T1000 (cell line): Measurements from ENCODE around the gene NDUFS7.
"Not testable (repeated sequence)": the region's sequence is repeated elsewhere in the genome, so short reads cannot be mapped to it uniquely, and the experiment has no call there.

Experiments
- DNase-seq: peaks from one replicate; lab custom pipeline; 2025; ENCODE audit warnings: mixed read lengths; lab: John Stamatoyannopoulos, UW

NDUFS7 gene

DNA sequence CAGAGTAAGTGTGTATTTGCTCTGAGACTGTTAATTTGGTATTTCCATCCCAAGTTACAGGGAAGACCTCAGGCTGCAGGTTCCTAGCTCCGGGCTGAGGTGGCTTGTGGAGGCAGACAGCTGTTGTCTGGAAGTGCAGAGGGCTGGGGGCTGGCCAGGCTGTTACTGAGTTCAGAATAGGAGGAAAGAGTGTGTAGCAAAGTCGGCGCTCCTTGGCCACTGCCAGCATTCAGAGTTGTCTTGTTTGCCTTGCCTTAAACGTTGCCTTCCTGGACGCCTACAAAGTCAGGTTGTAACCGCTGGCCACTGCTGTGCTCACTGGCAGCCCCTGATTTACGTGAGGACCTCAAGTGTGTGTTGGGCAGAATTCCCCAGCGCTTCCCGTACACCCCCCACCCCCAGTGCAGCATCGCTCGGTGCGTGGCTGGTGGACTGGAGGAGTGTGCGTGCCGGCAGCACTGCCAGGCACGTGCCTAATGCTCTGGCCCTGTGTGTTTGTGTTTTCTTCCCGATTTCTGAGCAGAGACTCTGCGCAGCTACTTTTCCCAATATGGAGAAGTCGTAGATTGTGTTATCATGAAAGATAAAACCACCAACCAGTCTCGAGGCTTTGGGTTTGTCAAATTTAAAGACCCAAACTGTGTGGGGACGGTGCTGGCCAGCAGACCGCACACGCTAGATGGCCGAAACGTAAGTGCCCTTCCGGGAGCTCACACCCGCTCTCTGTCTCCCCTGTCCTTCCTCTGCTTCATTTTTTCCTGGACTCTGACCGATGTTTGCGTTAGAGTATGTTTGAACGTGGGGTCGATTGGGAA is 34.2 kb downstream of the NDUFS7 start:
- no peak for DNase-seq

DNA sequence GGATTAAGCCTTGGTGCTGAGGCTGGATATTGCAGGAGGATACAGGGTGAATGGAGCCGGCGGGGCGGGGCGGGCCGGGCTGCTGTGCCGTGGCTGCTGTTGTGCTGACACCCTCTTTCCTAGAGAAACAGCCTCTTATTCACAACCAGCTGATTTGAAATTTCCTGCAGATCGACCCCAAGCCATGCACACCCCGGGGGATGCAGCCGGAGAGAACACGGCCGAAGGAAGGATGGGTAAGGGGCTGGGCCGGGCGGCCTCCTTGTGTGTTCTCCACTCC is 34.7 kb downstream of the NDUFS7 start:
- no peak for DNase-seq

DNA sequence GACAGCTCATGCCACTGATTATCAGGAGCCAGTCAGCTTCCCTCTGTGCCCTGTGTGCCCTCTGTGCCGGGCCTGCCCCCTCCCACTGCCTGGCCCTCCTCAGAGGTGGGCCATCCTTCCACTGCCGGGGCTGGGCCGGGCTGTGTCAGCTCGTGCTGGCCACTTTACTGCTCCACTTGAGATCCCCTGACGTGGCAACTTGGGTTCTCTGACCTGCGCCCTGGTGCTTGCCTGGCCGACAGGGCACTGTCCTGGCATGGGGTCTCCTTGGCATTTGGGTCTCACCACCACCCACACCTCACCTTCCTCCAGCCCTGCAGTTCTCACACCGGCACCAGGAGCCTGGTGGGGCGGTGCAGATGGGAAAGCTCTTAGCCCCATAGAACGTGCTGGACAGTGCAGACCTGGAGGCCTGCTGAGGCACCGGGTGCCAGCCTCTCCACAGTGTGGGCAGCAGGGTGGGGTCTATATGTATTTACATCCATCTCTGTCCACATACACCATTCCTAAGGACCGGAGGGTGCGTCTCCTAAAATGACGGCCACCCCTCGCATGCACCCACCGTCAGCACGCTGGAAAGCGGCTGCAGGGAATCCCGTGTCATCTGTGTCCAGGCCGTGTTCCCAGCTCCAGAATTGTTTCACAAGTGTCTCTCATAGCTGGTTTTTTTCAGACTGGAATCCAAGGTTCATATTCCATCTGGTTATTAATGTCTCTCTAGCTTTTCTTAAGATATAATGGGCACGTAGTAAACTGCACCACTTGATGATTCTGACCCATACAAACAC is 35.4 kb downstream of the NDUFS7 start:
- no peak for DNase-seq

DNA sequence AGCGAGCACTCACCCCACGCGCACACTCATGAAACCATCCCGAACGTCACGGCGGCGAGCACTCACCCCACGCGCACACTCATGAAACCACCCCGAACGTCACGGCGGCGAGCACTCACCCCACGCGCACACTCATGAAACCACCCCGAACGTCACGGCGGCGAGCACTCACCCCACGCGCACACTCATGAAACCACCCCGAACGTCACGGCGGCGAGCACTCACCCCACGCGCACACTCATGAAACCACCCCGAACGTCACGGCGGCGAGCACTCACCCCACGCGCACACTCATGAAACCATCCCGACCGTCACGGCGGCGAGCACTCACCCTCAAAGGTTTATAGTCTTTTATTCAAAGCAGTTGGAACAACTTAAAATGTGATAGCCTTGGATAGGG is 36.4 kb downstream of the NDUFS7 start:
- not testable (repeated sequence) for DNase-seq

DNA sequence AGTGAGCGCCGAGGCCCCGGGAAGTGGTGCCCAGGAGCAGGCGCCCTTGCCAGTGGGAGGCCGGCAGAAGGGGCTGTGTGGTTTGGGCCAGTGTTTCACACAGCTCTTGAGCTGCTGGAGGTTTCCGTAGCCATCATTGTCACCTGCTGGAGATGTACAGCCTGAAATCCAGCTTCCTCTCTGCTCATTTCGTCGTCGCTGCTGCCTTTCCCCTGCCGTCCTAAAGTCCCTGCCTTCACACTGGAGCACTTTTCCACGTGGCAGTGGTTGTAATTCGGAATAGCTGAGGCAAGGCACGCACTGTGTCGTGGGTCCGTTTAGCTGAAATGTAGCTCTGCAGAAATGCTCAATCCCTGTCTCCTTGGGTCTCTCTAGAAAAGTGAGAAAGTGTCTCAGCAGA is 36.9 kb downstream of the NDUFS7 start:
- no peak for DNase-seq

DNA sequence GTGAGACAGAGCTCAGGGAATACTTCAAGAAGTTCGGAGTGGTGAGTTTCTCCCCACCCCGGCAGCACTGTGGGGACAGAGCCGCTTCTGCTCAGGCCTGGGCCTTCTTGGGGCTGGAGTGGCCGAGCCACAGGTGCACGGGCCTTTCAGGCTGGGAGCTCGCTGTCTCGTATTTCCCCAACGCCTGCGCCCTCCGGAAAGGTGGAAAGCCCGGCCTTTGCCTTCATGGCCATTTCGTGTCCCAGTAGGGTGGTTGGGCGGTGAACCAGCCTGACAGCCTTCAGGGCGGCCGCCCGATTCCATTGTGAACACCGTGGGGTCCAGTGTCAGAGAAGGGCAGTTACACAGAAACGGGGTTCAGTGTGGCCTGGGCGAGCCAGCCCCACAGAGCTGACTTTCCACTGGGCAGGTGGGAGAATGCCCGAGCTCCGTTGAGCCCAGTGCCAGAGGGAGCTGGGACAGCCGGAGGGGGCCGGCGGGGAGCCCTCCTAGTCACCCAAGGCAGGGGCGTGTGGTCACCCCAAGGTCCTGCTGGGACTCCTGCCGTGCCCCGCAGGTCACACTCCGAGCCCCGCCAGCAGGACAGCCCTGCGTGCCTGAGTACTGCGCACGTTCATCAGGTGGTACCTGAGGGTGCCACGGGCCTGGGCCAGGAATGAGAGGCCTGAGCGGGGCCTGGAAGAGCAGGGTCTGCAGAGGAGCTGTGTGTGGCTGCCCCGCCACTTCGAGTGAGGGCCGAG is 37.7 kb downstream of the NDUFS7 start:
- no peak for DNase-seq

DNA sequence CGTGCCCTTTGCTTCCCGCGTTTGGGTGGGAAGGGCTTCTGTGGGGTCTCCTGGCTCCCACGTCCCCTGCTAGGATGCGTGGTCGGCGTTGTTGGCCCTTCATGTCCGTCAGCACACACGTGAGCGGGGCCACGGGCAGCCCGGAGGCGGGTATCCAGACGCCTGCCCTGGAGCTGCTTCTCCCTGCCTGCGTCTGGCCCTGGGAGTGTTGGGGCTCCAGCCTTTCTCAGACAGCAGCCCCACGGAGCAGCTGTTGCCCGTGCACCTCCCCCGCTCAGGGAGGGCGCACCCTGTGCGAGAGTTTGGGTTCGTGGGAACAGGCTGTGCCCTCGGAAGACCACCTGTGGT is 38.2 kb downstream of the NDUFS7 start:
- DNase-seq: no peak

DNA sequence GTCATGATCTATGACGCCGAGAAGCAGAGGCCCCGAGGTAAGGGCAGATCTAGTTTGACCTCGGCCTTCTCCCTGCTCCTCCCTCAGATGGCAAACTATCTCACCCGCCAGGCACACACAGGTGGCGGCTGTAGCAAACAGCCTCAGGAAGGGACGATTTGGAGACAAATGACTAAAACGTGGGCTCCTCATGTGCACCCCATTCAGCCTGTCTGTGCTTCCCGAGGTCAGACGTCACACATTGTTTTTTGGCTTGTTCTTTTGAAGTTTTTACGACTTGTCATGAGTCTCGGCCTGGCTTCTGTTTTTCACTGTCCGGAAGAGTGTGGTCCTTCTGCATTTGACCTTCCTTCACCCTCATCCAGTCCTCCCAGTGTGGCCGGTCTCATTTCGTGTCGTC is 38.7 kb downstream of the NDUFS7 start:
- DNase-seq: no peak

DNA sequence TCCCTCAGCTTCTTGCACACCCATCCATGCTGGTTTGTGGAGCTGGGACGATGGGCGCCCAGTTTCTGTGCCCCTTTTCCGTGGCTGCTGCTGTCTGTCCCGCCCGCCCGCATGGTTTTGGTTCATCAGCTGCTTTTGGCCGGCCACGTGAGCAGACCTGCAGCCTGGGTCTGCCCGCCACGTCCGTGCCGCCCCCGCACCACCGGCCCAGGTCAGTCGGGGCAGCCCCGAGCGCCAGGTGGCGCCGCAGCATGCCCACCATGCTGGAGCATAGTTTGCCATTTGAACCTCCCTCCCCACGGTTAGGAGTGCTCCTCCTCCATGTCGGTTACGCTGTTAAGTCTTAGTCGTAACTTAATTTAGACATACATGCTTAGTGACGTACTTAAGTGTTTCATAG is 39.2 kb downstream of the NDUFS7 start:
- no peak for DNase-seq

DNA sequence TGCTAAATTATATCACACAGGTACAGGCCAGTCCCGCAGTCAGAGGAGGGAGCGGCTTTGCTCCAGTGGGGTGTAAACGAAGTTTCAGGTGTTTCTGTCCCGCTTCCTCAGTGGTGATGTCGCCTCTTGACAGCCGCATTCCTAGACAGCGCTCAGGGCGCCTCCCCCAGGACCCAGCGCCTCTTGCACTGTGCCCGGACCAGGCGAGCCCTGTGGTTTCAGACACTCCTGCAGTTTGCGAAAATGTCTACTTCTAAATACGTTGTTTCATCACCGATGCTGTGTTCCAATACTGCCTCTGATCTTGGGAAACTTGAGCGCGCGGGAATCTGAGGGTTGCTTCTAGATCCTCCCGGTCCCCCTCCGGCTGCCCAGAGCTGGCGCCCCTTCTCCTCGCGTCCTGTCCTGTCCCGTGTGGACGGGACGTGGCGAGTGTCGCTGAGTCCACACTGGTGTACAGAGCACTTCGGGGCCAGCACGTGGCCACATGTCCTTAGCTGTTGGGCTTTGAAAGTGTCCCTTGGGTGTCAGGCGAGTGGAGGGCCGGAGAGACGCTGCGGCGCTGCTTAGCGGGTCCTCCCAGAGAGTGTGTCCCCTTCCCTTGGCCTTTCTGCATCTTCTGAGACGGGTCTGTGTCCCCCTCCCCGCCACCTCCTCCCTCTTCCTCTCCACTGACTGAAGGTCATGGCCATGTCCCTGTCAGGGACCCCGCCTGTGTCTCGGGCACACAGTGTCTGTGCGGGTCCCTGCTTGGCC is 39.9 kb downstream of the NDUFS7 start:
- DNase-seq: no peak

DNA sequence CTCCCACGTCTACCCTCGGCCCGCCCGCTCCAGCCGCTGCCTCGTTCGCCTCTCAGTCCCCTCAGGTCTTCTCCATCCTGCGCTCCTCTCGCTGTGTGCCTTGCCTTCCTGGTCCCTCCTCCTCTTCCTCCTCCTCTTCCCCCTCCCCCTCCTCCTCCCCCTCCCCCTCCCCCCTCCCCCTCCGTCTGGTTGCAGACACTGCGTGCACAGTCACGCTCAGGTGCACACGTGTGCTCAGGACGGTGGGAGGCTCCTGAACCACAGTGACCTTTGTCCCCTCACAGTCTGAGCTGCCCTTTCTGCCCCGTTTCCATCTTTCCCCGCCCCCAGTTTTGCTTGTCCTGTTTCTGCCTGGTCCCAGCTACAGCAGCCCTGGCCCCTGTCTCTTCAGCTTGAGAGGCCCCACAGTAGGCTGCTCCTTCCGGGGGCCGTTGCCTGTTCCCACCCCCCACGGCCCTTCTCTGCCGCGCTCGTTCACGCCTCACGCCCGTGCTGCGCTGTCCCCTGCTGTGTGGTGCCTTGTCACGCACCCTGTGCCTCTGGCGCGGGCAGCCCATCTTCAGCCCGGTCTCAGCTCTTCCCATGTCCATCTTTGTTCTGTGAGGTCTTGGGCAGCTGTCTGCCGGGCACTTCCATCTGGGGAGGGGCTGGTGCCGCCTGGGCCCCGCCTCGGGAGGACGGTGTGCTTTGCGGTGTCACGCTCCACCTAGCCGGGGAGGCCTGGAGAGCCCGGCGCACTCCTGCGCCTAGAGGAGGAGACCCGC is 40.7 kb downstream of the NDUFS7 start:
- no peak for DNase-seq

DNA sequence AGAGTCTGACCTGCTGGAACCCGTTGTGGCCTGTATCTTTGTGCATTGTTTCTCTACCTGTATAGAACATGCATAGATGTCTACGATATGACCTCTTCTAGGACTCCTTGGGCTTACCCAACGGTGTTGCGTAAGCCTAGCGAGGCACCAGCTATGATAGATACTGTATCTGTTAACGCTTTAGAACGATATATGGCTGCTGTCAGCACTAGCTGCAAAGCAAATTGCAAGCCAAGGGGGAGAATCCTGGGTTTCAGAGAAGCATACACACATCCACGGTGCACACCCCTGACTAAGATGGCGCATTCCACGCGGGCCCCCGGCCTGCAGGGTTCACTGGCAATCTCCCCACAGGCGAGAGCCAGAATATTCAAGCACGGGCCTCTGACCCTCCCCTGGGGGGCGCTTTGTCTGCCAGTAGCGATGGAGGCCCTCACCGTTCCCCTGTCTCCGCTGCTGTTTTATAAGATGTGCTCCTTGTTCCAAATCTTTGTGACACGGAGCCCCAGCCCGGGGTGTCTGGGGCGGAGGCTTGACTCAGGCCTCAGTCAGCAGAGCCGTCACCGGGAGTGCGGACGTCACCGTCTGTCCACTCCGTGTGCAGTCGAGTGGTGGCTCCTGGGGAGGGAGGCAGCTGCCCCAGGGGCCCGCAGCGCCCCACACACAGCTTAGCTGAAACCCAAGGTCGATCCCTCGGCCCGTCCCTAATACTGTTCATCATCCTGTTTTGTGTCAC is 41.6 kb downstream of the NDUFS7 start:
- DNase-seq: no peak

DNA sequence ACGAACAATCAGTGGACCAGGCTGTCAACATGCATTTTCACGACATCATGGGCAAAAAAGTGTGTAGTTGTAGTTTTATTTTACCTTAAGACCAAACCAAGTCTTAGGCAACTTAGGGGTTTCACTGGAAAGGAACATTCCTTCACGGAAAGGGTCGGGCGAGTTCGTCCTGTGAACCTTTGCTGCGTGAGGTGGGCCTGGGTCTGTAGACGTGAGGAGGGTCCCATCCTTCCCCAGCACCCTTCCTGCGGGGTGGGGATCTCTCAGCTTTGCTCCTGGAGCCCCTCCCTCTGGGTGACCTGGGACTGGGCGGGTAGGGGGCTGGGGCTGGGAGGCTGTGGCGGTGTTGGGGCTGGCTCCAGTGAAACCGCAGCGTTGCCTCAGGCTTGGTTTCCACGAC is 42.2 kb downstream of the NDUFS7 start:
- no peak for DNase-seq

DNA sequence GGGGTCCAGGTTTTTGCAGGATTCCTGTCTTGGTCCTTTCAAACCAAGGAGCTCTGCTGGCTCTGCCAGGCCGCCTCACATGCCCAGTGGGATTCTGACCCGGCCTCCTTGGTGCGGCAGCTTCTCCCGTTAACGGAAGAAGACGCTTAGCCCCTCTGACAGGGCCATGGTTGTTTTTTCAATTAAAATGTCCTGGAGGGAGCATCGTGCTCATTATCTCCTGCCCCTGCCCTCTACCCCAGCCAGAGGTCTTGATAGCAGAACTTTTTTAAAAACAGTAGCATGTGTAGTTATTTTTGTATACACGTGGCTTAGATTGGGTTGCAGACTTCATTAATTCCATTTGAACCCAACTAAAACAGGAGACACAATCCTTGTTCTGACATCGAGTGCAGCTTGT is 43.0 kb downstream of the NDUFS7 start:
- DNase-seq: no peak

DNA sequence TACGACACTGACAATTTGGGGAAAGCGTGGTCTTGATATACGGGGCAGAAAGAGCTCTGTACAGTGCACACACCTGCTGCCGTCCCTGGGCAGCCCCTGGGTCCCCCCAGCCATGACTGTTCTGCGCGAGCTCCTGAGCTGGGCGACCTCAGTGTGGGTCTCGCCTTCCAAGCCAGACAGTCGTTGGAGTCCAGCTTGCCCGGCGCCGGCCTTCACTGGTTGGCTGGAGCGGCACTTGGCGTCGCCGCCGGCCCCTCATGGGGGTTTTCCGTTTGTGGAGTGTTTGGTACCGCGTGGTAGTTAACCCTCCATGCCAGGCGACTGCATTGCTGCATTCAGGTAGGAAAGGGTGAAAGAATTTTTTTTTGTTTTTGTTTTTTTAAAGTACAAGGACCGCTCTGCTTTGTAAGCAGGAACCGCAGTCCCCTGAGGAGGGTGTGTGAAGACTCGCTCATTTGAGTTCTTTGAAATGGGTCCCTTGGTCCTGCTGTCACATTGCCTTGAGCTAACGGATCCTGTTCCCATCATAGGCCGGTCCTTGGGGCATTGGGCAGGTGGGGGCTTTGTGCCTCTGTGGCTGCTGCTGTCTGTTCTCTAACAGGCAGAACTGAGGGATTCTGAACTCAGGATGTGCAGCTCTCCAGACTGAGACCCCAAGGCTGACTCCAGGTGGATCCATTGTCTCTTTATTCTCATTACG is 43.7 kb downstream of the NDUFS7 start:
- no peak for DNase-seq

DNA sequence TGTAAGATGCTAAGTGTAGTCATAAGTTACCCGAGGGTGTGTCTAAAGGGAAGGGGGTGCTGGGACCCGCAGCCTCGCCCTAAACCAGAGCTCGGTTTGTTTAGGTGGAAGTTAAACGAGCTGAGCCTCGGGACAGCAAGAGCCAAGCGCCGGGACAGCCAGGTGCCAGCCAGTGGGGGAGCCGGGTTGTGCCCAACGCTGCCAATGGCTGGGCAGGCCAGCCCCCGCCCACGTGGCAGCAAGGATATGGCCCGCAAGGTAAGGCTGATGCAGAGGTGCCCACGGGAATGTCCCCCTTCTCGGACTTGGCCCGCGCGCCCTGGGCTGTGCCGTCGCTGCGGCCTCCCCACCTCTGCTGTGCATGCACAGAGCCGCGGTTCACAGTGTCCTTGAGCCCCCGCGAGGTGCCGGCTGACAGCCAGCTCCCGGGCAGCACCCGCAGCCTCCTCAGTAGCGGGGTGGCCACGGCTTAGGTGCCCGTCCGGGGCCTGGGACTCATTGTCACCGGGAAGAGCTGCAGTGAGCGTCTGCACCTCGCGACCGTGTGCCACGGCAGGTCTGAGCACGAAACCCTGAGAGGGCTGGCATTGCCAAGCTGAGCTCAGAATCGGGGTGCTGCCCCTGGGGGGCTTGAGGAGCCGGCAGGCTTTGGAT is 45.2 kb downstream of the NDUFS7 start:
- no peak for DNase-seq

DNA sequence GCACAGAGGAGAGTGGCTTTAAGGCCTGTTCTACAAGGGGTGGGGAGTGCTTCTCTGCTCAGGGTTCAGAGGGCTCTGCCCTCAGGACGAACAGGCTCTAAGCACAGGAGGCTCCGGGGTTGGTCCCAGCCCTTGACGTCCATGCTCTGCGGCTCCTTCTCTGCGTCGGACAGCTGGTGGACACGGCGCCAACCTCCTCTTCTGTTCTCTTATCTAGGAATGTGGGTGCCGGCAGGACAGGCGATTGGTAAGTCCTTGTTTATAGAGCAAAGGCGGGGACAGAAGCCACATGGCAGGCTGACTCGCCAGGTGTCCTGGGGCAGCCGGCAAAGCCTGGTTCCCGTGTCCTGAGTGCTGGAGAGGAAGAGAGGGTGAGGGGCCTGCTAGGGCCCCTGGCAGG is 46.0 kb downstream of the NDUFS7 start:
- no peak for DNase-seq

DNA sequence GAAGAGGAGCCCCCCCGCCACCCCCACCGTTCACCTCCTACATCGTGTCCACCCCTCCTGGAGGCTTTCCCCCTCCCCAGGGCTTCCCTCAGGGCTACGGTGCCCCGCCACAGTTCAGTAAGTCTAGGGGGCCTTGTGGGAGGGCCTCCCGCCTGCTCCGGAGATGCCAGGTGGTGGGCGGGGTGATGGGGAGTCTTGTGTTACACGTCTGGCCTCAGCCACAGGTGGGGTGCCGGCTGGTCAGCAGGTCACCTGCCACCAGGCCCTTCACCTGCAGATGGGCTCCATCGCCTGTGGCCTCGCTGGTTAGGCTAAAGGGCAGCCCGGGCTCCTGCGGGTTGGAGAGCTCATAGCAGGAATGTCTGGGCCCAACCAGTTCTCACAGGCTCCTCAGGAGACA is 46.5 kb downstream of the NDUFS7 start:
- no peak for DNase-seq

DNA sequence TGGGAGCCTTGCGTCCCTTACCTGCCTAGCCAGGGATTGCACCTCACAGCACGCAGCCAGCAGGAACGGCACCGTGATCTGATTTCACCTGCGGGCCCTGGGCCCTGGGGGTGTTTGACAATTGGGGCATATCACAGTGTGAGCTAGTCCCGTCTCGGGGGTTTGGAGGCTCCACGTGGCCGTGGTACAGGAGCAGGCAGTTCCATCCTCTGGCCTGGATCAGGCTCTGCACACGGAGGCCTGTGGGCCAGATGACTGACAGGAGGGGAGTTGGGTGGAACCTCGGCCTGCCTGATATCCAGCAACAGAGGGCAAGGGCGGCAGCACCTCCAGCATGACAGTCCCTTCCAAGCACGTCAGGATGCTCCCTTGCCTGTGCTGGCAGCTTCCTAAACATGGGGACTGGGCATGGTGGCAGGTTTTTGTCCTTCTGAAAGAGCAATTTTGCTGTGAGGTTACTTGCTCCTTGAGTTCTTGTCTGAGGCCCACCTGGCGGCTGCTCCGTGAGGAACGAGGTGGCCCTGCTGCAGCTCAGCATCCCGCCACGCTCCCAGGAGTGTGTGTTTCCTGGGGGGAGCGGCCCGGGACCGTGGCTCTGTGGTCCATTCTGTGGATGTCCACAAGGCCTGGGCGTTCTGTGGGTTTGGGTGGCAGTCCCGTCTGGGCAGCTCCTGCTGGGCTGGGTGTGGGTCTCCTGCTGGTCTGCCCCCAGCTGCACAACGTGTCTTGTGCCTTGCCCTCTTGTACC is 48.2 kb downstream of the NDUFS7 start:
- DNase-seq: no peak
